GM19240 (cell line): Measurements from ENCODE around the gene THRB.

Experiments used
- DNase-seq: peaks from one replicate; pipeline ENCODE4 v3.0.0; 2011; ENCODE audit warnings: low spot score; ENCODE audit not compliant: insufficient read length

THRB gene

DNA sequence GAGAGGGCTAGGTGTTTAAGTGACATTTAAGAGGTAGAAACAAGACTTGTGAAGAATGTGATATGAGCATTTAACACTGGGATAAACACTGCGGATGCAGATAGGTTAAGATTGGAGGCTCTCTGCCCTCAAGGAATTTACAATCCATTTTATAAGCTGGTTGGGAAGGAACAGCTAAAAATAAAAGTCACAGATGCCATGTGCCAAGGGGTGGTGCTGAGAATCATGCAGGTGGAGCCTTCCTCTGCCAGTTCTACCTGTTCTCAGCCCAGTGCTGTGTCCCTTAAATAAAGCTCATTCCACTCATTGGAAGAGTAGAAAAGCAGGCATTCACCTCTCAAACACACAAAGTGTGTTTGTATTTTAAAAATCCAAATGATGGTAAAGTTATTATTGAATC is 261.9 kb downstream of the THRB start:
- no peak for DNase-seq

DNA sequence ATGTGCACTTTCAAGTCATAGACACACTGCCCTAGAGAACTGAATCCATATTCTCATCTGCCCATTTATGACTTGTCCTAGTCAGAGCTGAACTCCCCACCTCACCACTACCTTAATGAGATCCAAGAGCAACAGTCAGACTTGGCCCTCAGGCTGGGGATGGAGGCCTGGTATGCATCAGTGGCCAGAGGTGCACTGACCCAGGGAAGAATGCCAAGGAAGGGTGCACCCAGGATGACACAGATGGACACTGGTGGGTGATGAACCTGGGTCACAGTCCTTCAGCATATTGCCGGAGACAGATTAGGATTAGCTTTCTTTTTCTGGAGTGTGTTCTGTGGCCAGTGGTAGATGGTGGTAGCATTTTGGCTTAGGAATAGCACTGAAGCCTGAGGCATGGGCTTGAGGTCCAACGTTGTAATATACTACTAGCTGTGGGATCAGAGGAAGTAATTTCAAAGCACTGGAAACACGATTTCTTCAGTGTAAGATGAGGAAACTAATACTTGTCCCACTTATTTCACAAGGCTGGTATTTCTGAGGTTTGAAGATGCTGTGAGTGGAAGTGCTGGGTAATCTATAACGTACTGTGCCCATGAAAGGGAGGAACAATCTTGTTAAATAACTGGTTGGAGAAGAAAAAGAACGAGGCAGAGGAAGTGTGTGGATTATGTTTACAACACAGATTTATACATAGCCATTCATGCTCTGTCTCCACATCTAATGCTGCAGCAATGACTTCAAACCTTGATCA is 265.0 kb downstream of the THRB start:
- DNase-seq = no peak

DNA sequence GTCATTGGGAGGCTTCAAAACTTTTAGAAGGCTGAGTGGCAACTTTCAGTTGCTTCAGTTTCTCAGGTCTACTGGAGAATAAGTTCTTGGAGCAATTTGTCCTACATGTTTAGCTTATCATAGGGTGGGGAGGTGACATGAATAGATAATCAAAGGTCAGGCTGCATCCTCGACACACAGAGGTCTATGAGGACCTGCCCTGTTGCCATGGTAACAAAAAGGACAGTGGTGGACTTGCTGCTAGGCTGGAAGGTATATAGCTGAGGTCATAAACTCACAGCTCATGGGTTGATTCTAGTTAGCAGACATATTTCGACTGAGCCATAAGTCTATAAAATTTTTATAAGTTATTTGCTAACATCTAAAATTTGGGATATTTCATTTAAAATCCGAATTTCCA is 267.0 kb downstream of the THRB start:
- DNase-seq = no peak

DNA sequence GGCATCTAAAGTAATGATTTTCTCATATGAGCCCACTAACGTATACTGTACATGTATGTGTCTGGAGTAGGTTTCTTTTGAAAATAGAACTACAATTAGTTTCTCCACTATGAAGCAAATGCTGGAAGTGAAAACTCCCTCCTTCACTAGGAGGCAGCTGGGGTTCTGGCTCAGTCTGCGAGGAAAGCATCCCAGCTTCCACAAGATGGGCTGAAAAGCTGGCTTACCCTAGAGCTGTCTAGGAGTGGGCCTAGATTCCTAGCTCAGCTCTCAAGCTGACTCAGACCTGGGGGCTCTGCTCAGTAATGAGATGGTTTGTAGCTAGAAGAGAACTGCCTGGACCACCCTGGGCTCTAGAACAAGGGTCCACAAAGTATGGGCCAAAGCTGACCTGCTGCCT is 268.3 kb downstream of the THRB start:
- DNase-seq = no peak

DNA sequence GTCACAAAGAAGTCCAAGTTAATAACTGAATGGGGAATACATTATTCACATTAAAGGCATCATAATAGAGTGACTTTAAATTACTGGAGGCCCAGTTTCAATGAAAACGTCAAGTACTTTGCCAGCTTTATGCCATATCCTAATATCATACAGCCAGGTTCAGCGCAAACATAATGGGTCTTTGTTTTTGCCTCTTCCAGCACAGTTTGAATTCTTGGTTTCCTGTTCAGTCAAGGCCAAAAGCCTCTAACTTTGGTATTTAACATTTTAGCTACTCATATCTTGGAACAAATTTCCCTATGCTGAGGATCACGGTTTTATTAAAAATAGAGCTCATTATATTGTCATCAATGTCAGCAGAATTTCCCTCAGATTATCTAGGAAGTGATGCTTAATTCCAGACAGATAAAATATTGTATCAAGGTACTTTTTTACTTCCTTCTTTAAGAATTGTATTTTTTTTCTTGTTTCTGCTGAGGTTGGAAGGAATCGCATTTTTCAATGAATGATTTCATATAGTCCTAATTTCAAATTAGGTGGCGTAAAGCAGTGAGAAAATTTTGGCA is 269.2 kb downstream of the THRB start:
- DNase-seq = no peak

DNA sequence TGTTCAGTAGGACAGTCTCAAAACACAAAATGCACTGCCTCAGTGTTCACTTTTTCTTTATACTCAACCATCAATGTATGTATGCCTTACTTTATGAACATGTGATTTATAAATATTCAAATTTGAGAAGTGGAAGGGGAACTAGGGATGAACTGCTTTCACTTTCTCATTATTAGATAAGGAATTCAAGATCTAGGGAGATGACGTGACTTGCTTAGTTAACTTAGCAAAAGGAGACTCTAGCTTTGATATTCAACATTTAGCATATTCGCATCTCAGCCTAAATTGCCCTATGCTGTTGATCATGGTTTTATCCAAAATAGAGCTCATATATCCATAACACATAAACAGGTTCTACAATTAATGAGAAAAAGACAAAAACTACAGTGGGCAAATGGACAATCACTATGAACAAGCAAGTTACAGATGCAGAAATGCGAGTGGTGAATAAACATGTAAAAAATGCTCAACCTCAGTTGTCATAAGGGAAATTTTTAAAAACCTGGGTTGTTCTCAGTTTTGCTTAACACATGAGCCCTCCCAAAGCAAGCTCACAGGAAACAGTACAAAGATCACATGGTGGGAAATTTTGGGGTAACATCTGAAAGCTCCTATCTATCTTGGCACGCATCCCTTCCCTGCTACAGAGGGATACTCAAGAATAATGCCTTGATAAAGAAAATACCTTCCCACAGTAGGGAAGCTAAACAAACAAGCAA is 269.8 kb downstream of the THRB start:
- DNase-seq = no peak

DNA sequence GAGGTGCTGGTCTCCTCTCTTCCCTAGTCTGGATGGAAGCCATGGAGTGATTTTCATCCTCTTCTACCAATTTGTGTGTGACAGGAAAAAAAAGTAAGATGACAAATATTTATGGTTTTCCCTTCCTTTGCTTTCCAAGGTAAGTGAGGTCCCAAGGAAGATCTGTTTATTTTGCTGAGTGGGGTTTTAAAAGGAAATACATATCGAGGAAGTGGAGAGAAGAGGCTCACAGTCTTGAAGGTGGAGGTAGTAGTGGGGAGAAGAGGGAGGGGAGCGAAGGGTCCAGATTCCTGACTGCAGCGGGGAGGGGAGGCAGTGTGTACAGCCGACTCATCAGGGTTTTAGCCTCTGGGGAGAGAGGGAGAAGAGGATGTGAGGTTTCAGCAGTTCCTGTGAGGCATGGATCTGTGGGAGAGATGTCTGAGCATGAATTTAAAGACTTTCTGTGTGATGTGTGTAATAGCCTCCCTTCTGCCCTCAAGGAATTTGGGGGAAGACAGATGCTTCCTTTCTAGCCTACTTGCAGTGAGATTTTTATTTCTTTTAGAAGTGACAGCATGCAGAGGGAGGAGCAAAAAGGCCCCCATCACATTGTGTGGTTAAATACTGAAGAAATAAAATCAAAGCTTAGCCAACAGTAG is 272.4 kb downstream of the THRB start:
- no peak for DNase-seq

DNA sequence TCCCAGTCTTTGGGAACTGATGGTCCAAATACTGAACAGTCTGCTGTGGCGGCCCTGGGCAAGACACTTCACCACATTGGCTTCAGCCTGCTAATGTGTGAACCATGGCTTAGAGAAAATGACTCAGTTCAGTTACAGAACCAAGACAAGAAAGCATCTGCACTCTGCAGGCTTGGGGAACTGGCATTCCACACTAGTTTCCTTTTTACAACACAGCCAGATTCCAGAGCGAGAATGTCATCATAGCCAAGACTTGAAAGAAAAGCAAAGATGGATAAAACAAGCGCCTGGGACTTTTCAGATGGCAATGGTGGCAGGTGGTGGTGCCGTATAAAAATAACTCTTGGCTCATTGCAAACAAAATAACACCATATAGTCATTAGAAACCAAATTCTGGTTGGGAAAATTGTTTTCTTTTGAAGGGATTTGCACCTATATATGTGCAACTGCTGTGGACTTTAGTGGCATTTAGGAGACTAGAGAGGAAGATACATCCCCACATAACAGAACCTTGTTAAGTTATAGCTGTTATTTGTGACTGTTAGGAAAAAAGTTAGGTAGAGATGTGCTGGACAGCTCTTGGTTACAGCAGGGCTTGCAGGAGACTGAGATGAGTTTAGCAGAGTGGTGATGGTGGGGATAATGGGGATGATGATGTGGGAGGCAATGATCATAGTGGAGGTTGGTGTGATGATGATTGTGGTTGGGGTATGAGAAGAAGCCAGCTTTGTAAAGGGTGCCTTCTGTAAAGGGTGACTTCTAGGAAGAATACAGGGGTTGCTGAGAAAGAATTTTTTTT is 273.6 kb downstream of the THRB start:
- DNase-seq = no peak

DNA sequence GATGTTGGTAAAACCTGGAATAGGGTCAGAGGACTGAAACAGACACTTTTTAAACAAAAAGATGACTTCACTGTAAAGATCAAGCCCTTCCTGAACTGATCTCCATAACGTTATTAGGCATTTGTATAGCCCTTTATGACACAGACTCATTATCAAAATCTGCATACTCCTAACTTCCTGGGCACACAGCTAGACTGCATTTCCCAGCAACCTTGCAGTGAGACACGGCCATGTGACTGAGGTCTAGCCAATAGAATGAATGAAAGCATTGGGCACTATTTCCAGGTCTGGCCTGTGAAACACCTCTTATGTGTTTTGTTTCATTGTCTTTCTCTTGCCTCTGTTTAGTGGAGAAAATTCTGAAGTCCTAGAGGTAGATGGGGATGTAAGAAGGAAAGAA is 279.1 kb downstream of the THRB start:
- DNase-seq = no peak

DNA sequence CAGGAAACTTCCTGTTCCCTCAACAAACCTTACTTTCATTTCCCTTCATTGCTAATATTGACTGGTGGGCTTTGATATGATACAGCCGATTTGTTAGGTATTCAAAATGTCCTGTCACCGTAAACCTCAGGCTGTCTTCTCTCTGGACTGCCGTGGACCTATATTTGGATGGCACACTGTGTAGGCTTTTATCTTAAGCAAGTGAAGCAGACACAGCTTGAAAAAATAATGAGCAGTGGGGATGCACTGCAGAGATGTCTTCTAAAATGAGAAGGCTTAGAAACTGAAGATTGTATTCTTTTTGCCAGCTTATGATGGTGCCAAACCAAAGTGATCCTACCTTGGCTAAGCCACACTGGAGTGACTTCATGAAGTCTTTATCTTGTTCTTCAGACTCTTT is 283.3 kb downstream of the THRB start:
- no peak for DNase-seq

DNA sequence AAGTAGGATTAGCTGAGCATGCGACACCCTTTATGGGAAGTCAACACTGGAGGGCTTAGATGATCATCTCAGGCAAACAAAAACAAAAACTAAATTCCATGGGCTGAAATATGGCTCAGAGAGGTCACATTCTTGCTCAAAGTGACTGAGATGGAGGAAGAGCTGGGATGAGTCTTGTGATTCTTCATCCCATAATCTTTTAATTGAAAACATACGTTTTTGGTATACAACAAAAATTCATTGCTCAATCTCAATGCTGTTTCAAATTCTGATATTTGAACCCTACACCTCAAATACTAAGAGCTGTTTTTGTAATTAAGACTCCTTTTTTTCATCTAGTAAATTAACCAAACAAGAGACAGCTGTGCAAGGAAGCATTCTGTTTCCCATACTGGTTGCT is 292.6 kb downstream of the THRB start:
- DNase-seq = no peak

DNA sequence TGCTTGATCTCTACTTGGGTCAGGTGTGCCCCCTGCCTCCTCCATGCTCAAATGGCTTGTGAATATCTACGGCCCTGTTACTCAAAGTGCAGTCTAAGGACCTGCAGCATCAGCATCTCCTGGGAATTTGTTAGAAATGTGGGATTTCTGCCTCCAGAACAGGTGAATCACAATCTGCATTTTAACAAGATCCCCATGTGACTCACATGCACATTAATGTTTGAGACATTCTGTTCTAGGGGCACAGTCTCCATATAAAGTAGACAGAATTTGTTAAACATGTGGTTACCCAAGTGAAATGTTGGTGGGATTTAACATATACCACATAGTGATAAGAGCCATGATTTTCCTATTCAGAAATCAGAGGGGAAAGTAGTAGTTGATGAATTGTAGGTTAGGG is 293.3 kb downstream of the THRB start:
- no peak for DNase-seq

DNA sequence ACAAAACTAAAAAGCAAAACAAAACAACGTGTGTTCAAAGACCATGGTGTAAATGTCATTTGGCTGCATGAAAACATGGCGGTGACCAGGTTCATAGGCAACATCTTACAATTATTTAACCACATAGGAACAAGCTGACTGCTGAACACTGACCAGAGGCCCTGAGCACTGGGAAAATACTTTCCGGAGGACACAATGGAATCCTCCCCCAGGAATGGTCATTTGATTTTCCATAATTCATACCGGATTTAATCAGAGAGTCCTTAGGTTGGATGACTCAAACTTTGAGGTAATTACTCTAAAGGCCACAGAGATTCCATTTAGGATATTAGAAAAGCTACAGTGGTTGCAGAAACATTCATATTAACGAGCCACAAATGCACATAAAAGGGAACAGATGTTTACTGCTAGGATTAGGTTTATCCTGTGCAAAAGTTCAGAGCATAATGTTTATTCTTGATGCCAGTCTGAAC is 294.8 kb downstream of the THRB start:
- DNase-seq = no peak

DNA sequence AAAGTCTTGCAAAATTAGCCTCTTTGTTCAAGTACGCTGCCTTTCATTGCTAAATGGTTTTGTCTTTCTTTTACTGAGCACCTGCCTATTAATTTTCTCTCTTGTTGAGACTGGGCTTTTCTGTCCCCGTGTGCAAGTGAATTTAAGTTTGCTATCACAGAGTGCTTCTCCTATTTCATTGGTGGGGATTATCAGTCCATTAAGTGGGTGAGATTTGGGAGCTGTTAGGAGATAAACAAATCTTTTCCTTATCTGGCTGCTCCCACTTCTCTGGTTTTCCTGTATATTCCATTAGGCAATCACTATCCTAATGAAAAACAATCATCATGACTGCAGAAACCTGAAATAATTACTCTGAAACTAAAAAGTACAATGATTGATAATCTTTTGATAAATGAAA is 295.4 kb downstream of the THRB start:
- DNase-seq = no peak

DNA sequence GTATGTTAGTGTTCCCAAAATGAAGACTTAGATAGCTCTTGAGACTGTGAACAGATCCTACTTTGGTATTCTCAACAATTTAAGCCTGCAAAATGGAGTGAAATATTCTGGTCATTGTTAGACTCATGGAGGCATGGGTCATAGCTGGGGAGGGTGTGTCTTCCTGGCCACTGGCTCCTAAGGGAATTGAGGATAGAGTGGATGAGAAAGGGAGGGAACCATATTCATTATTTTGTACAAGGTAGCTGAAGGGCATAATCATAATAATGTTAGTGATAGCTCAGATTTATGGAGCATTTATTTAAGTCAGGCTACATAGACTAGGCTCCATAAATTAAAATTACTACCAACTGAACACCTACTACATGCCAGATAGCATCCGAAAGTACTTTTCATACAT is 295.9 kb downstream of the THRB start:
- no peak for DNase-seq

DNA sequence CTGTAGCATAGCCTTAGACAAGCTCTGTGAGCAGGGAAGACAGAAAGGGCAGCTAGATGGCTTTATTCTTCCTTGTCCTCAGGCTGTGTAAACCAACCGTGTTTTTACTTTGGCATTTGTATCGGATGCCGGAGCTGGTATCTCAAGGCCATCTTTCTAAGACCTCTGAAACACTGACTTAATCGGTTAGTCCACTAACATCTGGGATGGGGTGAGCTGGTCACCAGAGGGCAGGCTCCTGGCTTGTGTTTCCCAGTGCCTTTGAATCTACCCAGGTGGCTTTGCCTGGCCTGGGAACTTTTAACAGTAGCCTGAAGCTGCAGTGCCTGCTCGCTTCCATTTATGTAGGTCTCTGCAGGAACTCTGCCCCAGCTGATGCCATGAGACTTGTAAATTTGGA is 296.8 kb downstream of the THRB start:
- DNase-seq = no peak

DNA sequence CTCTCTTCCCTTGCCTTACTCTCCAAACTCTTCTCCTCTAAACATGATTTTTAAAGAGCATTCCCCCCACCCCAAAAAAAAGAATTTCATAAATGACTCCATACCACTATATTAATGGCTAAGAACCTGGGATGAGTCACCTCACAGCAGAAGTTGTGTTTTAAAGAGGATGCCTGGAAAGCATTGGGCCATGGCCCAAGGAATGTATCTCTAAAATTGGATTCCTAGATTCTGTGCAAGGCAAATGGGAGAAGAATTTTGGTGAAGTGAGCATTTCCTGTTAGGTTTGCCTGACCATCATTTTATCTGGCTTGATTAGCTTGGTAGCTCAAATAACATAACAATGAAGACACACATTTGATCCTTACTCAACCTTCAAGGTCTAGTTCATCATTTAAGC is 298.1 kb downstream of the THRB start:
- no peak for DNase-seq

DNA sequence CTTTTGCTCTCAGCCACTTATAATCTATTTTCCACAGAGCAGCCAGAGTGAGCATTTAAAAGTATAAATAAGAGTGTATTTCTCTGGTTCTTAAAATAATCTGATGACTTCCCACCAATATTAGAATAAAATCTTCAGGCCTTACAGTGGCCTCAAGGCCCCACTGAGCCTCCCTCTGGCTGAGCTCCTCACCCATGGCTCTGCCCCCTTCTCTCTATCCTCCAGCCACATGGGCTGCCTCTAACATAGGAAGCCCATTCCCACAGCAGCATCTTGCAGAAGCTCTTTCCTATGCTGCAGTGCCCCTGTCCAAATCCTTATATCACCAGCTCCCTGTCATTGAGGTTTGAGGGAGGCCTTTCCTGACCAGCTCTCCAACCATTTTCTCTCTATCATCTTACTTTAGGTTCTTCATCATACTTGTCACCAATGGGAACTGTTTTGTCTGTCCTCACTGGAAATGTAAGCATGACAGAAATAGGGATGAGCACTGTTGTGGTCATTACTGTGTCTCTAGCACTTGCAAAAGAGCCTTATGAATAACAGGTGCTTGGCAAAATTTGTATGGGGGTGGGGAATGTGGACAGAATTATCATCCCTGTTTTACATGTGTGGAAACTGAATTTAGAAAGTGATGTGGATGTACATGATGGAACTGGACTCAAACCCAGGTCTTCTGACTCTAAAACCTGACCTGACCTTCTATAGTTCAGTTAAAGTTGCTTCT is 299.0 kb downstream of the THRB start:
- no peak for DNase-seq

DNA sequence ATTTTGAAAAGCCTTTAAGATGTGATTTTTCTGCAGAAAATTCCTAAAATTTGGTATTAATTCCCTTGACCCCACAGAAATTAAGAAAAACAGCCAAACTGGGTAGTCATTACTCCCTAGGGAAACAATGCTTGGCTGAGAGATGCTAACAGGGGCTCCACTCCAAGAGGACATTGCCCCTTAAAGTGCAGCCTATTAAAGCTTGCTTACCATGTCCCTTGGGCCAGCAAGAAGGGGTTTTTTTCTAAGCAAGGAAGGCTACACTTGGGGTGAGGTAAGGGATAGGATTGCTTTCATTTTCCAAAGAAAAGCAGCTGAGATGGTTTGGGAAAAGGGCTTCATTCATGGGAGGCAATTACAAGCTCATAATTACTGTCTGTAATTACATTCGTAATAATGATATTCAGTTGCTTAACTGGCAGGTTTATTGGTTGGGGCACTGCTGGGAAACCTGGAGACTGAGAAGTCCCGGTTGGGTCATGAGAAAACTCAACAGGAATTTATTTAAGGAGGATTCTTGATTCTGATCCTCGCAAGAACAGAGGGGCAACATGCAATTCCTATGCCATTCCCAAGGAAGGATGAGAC is 302.1 kb downstream of the THRB start:
- no peak for DNase-seq

DNA sequence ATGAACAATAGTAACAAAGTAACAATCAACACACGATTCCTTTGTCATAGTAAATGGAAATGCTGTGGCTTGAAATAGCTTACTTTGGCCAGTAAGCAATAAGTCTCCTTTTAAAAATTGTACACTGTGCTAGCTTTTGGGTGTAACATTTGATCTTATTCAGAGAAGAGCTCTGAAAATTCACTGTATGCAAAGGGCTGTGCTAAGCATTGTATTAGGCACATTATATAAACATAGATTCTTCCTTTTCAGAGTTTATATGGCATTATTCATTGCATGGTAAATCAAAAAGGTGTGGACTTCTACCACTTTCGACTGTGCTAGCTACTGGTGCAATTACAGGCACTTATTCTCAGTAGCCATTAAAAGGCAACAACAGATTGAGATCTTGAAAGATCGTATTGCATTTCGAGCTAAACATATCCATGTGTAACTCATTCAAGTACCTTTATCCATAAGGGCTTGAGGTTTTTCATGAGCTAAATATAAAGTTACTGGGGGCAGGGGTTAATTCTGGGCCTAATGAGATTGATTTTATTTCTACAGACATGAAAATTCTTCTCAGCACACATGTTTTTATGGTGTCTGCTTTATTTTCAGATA is 302.7 kb downstream of the THRB start:
- no peak for DNase-seq
